PFSK-1 (cell line): Measurements from ENCODE around the gene FYN.

ENCODE experiments used
- FOXP2 ChIP-seq: optimal IDR thresholded peaks from 2 replicates; pipeline ENCODE3; 2011; ENCODE audit warnings: borderline replicate concordance, control low read depth, inconsistent platforms; ENCODE audit not compliant: insufficient read depth; ENCODE audit errors: extremely low read length, extremely low read depth
- POLR2AphosphoS5 ChIP-seq: IDR thresholded peaks from 2 replicates; pipeline ENCODE4 v1.6.1; 2012; ENCODE audit warnings: low read depth, mild to moderate bottlenecking, control low read depth, low read length, moderate library complexity
- SIN3A ChIP-seq: IDR thresholded peaks from 2 replicates; pipeline ENCODE4 v1.6.1; 2012; ENCODE audit warnings: mild to moderate bottlenecking, low read length, moderate library complexity, borderline replicate concordance; ENCODE audit not compliant: insufficient read depth
- TAF1 ChIP-seq: IDR thresholded peaks from 2 replicates; pipeline ENCODE4 v1.6.1; 2012; ENCODE audit warnings: low read length, control low read depth, borderline replicate concordance; ENCODE audit not compliant: insufficient read depth
- TF ChIP-seq, protein P1 (sequence below), 2 experiments: IDR thresholded peaks; 2 replicates each; pipeline versions ENCODE4 v1.6.1 to v1.8.0; 2011 to 2012; ENCODE audit warnings: low read depth in 2 of 2, low read length in 2 of 2, control low read depth in 1 of 2, inconsistent platforms in 1 of 2, mild to moderate bottlenecking in 1 of 2, moderate library complexity in 1 of 2; ENCODE audit not compliant: insufficient read depth in 1 of 2

DNA sequence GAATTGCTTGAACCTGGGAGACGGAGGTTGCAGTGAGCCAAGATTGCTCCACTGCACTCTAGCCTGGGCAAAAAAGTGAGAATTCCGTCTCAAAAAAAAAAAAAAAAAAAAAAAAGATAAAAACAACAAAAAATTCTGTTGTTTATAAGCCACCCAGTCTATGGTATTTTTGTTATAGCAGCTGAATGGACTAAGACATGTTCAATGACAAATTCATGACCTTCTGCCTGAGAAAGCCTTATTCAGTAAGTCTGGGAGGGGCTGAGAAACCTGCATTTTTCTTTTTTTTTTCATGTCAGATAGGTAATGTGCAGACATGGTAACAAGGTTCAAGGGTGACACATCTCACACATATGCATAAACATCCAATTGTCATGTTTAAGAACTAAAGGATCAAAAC, 227.2 kb downstream of the FYN start:
- no peak for TF ChIP-seq SIN3A
- TF ChIP-seq, protein P1, sequence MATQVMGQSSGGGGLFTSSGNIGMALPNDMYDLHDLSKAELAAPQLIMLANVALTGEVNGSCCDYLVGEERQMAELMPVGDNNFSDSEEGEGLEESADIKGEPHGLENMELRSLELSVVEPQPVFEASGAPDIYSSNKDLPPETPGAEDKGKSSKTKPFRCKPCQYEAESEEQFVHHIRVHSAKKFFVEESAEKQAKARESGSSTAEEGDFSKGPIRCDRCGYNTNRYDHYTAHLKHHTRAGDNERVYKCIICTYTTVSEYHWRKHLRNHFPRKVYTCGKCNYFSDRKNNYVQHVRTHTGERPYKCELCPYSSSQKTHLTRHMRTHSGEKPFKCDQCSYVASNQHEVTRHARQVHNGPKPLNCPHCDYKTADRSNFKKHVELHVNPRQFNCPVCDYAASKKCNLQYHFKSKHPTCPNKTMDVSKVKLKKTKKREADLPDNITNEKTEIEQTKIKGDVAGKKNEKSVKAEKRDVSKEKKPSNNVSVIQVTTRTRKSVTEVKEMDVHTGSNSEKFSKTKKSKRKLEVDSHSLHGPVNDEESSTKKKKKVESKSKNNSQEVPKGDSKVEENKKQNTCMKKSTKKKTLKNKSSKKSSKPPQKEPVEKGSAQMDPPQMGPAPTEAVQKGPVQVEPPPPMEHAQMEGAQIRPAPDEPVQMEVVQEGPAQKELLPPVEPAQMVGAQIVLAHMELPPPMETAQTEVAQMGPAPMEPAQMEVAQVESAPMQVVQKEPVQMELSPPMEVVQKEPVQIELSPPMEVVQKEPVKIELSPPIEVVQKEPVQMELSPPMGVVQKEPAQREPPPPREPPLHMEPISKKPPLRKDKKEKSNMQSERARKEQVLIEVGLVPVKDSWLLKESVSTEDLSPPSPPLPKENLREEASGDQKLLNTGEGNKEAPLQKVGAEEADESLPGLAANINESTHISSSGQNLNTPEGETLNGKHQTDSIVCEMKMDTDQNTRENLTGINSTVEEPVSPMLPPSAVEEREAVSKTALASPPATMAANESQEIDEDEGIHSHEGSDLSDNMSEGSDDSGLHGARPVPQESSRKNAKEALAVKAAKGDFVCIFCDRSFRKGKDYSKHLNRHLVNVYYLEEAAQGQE (IDR thresholded peaks at IDR 0.05; ENCODE audit: insufficient read depth in 1 of 2, low read depth in 2 of 2, low read length in 2 of 2) = no peak
- no peak for TF ChIP-seq POLR2AphosphoS5
- no peak for TF ChIP-seq TAF1
- no peak for TF ChIP-seq FOXP2
